CD1c-positive myeloid dendritic cell (primary cell): ENCODE data around the gene SULT1C2.
A peak's percentile ranks its signal among the peaks of the same experiment; 100 is the strongest.

Source experiments
- DNase-seq: peaks from one replicate; pipeline ENCODE4 v3.0.0-alpha.2; 2016; ENCODE audit errors: extremely low spot score

The SULT1C2 gene

DNA sequence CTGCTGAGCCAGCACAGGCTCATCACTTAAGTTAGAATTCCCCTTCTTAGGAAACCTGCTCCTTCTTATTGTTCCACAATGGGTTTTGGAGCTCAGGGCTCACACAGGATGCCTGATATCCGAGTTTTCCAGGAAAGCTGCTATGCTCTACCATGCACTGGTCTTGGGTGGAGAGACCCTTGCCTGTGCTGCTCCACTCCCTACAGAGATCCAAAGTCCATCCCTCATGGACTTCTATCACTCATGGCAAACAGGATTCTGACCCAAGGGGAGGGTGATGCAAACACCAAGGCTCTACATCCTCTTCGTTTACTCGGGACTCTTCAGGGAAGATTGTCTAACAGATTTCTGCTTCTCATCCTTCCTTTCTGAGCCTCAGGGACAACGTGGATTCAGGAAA, 5.2 kb downstream of the SULT1C2 start:
- no peak for DNase-seq

- DNase-seq, result no peak
These were observed 8.9 kb downstream of the SULT1C2 start for GRCh38 chr2:108297436-108298141.

- DNase-seq, result no peak
These were observed 12.9 kb downstream of the SULT1C2 start for GRCh38 chr2:108301558-108301957.

GRCh38 chr2:108304975-108305374, 16.3 kb downstream of the SULT1C2 start:
- no peak for DNase-seq

- no peak for DNase-seq
These were observed 17.2 kb downstream of the SULT1C2 start for GRCh38 chr2:108305901-108306300.

GRCh38 chr2:108309903-108310302, 21.2 kb downstream of the SULT1C2 start:
- no peak for DNase-seq

DNA sequence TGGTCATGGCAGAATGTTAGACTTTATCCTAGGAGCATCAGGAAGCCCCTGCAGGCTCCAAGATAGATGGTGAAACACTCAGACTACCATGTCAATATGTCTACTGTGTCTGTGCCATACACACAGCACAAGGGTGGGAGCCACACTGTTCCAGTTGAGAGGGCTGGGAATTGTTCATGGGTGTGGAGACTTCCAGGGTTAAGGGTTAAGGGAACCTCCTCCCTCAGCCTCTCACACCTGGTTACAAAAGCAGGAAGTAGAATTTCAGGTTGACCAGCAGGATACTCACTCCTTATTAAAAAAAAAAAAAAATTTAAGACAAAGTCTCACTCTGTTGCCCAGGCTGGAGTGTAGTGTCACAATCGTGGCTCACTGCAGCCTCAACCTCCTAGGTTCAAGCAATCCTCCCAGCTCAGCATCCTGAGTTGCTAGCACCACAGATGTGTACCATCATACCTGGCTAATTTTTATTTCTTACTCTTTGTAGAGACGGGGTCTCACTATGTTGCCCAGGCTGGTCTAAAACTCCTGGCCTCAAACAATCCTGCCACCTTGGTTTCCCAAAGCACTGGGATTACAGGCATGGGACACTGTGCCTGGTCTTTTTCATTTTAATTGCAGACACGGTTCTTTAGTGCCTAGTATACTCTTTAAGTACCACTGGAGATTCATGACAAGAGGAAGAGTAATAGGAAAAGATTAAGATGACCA, 26.0 kb downstream of the SULT1C2 start:
- no peak for DNase-seq

DNA sequence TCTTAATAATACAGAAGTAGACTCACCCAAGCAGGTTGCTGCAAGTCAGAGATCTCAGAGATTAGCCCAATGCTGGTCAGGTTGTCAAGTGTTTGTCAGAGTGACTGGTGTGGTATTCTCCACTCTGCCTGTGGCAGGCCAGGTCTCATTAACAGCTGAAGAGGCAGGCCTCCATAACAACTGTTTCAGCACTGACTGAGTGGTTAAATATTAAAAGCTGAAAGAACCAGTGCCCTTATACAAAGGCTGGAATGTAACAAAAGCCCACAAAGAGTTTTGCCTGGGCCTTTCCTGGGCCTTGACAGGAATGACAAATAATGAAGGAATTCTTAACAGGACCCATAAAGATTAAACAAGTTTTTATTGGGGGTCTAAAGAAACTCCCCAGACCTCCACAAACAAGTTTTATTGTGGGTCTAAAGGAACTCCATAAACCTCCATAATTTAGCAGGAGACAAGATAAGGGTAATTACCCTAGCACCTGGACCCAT, 26.8 kb downstream of the SULT1C2 start:
- DNase-seq, result no peak

DNA sequence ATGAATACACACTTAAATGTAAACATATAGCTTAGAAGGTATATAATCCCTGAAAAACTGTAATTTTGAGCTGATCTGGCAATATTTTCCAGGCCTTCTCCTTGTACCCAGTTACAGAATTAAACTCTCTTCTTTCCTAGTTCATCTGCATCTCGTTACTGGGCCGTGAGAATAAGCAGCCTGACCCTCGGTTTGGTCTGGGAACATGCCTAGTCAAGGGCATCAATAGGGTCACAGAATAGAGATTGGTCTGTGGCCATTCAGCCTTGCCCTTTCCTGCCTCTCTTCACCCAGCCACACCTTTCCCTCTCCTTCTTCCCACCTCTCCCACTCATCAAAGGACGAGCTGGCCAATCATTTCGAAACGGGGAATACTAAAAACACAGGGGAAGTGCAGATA, 27.3 kb downstream of the SULT1C2 start:
- DNase-seq, result no peak

DNA sequence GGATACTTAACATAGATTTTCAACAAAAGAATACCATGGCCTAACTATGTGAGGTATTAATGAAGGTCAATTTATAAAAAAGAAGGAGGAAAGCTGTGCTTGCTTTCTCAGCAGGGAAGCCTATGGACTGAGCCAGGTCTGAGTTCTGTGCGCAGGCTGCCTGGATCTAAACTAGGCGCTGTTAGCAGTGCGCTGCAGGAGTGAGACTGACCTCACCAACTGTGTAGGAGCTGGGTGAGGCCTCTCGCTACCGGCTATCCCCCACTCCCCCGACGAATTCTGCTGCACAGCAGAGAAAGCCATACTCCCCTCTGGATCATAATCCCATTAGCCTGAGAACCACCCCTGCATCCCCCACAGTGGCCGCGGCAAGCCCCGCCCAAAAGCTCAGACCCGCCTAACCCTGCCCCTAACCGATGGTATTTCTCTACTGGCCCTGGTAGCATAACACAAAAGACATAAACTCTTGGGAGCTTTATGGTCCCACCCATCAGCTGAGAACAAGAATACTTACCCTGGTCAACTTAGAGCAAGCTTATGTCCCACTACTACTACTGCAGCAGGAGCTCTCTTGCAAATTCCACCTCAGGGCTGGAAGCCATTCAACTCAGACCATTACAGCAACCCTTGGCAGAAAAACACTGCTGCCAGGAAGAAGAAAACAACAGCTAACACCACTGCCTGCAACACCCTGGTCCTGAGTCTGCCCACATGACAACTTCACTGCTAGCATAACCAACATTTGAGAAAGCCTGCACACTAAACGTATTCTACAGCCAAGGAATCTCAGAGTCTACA, 28.0 kb downstream of the SULT1C2 start:
- no peak for DNase-seq

DNA sequence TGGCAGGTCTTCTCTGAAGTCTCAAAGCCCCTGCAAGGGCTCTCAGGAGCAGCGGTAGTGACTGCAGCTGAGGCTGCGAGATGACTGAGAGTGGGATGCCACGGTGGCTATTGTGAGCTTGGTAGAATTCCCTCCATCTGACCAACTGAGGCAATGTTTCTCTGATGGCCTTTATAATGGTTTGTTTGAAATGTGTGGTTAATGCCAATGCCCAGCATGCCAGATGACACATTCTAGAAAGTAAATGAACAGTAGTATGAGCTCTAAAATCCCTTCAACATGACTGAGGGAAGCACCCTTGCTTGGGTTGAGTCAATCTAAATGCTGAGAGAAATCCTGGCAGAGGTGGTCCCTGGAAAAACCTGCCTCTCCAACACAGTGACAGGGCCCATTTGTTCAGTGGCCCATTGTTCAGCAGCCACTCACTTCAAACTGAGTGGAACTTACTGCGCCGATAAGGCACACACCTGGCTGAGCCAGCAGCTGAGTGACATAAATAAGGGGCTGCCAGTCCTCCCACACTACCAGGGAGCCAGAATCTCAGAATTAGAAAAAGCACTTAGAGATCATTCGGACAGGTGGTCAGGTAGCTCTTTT, 31.7 kb downstream of the SULT1C2 start:
- DNase-seq, result no peak

- no peak for DNase-seq
These were observed 34.9 kb downstream of the SULT1C2 start for GRCh38 chr2:108323619-108324018.

GRCh38 chr2:108324531-108325255, 36.0 kb downstream of the SULT1C2 start:
- peak; percentile 1 for DNase-seq

DNA sequence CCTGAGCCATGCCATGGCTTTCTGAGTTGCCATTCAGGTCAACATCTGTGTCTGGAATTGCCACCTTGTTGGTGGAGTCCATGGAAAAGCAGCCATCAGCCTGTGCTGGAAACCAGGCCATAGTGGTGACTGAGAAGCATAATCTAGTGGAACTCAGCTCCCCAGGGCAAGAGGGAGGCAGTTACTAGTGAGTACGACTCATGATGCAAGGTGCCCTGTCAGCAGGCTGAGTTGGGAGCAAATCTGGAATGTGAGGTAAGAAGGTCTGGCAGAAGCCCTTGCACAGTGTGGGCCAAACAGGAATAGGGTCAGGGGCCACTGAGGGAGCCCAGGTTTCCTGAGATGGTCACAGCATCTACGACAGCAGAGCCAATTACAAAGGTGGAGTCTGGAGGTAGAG, 37.1 kb downstream of the SULT1C2 start:
- no peak for DNase-seq

- no peak for DNase-seq
These were observed 41.1 kb downstream of the SULT1C2 start for GRCh38 chr2:108329771-108330170.

DNA sequence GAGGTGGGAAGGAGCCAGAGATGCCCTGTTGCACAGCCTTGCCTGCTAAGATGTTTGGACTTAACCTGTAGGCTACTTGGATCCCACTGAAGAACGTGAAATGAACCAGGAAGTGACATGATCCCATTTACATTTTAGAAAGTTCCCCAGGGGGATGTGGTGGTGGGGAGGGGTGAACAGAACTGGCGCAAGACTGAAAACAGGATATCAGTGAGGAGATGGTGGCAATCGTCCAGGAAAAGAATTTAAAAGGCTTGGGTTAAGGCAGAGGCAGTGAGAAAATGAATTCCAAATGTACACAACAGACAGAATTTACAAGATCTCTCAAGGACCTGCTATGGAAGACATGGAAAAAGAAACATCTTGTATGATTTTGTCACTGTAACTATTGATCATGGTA, 42.3 kb downstream of the SULT1C2 start:
- DNase-seq, result no peak

DNA sequence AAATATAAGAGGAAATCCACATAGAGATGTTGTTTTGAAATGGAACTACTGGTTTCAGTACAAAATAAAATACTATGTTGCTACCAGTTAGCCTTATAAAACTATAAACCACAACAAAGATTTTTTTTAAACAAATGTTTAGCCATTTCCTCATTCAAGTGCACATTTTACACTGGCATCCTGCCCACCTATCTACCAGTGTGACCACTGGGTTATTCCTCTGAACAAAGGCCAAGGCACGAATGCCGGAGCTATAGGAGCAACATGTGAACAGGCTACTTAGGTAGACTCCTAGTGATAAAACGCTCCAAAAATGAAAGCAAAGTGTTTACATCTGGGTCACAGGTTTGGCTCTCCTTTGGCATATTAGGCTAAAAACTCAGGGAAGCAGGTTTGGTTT, 57.3 kb downstream of the SULT1C2 start:
- DNase-seq, result no peak

- no peak for DNase-seq
These were observed 58.1 kb downstream of the SULT1C2 start for GRCh38 chr2:108346827-108347226.

DNA sequence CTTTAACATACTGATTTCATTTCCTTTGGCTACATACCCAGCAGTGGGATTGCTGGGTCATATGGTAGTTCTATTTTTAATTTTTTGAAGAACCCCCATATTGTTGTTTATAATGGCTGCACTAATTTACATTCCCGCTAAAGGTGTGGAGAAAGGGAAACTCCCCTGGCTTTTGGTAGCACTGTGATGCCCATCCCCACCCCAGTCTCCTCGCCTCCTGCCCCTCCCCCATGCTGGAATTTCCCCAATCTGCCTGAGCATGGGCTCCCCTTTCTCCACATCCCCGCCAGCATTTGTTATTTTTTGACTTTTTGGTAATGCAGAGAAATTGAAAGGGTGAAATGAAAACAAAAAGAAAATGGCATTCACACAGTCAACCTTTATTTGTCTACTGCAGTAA, 59.1 kb downstream of the SULT1C2 start:
- no peak for DNase-seq

DNA sequence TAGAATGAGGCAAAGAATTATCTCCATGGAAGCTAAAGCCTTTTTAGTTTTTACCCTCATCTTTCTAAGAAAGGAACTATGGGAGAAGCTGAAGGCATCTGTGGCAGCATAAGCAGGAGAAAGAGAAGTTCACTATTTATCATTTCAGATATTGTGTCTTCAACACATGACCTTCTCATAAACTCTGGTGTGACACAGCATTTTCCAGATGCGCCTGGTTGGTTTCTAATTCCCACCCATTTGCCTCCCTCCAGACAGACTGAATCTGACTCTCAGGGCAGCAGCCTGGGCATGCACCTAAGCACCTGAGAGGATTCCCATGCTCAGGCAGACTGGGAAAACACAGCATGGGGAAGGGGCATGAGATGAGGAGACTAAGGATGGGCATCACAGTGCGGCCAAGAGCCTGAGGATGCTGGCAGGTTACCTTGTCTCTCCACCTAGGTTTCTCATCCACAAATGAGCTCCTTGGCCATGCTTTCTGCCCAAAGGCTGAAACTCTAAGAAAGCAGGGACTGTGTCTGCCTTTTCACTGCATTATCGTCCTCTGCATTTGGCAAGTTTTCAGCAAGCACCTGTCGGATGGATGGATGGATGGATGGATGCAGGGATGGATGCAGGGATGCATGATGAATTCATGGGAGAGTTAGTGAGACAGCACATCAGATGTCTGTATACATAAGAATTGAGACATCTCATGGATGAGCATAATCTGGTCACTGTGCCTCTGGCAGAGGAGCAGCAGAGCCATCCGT, 60.3 kb downstream of the SULT1C2 start:
- DNase-seq, result no peak

GRCh38 chr2:108349571-108349928, 60.9 kb downstream of the SULT1C2 start:
- no peak for DNase-seq
